SIG-M5 treated with dmso at 0.1 percent for 504 hours (cell line): ENCODE data around the gene MID1IP1.

ENCODE experiments used
- DNase-seq: peaks from one replicate; lab custom pipeline; 2025; ENCODE audit not compliant: unreplicated experiment; lab: John Stamatoyannopoulos, UW

Gene MID1IP1, protein sequence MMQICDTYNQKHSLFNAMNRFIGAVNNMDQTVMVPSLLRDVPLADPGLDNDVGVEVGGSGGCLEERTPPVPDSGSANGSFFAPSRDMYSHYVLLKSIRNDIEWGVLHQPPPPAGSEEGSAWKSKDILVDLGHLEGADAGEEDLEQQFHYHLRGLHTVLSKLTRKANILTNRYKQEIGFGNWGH

DNA sequence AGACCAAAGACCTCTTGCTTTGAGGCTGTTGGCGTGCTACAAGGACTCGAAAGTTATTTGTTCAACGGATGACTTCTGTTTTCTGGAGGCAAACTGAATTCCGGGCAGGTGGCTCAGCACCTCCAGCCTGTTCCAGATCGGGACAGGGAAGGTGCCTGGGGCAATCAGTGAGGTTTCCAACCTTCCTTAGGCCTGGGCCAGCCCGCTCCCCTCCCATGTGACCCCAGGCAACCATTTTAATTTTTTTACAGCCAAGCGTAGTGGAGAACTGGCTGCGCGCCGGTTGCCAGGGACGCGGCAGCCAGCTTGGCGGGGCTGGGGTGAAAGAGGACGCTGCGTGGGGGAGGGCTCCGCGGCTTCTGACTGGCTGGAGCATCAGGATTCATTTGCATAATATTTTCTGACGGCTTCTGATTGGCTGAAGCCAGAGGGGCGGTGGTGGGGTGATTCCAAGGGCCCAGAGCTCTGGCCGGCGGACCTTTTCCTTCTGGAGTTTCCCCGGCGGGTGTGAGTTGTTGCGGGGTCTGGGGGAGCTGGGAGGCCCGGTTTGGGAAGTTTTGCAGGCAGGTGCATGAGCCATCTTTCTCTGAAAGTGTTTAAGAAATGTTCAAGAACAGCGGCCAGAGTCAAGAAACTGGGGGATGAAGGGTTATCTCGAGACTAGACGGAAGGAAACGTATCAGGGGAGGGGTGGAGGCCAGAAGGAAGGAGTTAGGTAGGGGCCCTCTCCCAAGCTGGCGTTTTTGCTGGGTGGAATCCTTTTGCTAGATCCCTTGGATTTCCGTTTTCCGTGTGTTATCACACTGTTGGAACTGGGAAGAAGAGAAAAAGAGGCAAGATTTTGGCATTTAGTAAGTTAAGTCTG is at the start of gene MID1IP1:
Gene MID1IP1, plus strand, starts transcription at position 479 of the 865 bp plus-strand sequence. CDS start 3,488 bp downstream, outside the sequence.
- peak; percentile 90 for DNase-seq

DNA sequence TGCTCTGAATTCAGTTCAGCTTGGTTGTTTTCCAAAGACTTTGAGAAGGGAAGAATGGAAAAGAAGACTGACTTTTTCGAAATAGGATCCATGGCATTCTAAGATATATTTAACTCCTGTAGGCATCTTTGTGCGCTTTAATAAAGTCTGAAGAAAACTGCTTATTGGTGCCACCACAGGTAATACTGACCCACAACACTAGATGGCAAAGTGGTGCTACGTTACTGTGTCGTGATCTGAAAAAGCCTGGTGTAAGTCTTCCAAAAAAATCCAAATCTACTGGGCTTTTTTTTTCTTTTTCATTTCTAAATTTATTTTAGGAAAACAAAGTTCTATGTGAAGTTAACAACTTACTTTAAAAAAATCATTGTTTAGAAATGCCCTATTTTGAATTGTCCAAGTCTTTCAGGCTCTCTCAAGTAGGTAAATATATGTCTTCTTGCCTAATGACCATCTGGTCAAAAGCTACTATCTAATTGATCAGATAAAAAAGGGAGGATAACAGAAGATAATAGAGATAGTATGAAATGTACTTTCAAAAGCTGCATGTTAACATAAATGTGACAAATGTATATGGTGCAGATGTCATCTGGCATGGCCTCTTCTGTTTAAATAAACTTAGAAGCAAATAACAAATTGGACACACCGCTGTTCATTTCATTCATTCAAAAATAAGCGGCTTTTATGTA is 47.0 kb upstream of the MID1IP1 start:
- peak; percentile 28 for DNase-seq

DNA sequence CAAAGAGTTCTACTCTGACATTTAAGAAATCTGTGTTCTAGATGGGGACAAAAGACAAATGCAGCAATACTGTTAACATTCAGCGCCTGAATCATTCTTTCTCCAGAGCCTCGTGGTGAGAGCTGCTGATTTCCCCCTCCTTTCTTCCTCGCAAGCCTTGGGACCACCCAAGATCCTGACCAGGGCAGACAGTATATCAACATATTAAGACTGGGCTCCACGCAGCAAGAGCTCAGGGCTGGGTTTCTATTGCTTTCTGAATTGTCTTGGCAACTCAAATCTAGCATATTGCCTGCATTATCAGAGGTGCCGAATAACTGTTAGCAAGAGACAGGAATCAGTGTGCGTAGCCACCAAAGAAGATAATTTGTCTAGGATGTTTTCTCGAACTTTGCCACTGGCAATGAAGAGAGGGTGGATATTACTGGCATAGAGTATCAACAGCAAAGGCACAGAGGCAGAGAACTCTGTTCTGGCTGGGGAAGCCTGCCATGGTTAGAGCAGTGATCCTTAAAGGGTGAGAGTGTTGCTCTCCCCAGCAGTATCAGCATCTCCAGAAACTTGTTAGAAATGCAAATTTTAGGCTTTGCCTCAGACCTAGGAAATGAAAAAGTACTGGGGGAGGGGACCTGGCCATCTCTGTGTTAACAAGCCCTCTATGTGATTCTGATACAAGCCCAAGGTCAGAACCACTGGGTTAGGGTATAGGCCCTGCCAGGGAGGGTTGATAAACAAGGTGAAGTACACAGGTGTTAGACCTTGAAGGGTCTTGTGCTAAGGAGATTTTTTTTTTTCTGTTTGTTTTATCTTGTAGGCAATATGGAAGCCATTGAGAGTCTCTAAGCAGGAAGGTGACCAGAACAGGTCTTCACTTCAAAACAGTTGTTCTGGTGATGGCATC is 46.2 kb upstream of the MID1IP1 start:
- DNase-seq = no peak

DNA sequence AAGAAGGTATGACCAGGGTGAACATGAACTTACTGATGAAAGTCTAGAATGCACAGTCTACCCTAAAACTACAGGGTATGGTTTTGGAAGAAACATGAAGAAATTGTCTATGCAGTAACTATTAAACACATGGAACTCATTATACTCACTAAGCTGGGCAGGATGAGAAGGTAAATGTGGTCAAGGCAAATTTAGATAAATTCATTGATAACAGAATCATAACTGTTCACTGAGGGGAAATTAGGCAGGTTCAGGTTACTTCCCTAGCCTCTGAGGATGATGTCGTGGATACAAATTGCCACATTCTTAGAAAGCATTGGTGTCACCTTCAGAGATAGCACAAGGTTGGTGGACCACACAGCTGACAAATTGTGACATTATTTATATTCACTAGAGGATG is 40.4 kb upstream of the MID1IP1 start:
- DNase-seq = no peak

DNA sequence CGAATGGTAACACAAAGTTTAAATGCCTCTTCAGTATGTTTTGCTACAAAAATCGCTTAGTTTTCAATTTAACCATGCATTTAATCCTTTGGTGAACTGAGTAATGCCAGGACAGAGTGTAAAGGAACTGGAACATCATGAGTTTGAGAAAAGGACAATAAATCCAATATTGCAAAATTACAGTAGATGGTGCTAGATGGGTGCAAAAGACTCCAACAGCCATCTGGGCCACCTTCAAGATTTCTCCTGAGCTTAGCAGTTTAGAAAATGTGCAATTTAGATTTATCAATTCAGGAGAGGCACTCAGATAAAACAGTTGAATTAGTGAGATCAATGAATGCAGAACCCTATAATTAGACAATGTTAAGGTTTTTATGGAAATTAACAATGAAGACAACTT is 33.2 kb upstream of the MID1IP1 start:
- peak; percentile 28 for DNase-seq

DNA sequence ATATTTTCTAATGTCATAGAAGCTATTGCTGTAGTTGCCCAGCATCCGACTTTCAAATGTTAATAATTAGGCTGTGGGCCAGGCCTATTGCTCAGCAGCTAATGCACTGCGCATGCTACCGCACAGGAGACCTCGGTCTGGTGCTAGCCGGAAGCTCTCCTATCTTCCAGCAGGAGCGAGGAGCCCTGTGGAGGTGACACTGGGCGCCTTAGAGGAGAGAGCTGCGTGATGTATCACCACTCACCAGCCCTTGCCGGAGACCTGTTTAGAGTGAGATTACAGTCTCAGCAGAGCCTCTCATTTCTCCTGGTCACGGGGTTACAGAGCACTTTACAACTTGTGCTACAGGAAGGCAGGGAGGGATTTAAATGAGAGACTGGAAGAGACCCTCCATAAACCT is 31.1 kb upstream of the MID1IP1 start:
- DNase-seq = no peak

DNA sequence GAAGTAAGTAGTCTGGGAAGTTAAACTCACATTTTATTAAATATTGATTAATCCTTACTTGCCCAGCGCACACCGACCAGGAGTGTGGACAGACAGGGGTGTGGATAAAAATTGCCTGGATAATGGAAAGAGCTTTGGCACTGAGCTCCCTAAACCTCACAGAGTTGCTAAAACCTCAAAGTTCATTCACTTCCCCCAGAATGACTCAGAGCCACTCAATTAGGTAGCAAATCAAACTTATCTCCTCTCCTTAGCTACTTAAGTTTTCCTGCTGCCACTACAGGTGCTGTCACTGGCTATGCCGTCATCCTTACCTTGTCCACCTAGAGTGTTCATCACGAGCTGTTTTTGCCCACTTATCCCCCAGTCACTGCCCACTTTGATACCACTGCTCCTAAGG is 27.0 kb upstream of the MID1IP1 start:
- no peak for DNase-seq

DNA sequence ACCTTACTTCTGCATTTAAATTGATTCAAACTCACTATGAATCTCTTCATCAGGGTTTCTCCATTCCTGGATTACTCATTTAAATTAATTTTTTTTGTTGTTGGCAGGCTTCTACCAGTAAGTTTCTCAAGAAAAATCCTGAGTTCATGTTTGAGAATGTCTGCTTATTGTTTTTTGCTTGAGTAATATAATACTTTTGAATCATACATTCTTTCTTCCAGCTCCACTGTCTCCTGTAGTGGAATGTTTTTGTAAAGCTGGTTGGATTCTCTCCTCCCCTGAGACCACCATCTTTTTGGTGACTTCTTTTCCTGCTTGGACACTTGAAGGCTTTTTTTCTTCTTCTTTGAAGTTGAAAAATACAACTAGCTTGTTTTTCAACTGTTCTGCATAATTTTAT is 4.3 kb upstream of the MID1IP1 start:
- DNase-seq = no peak

DNA sequence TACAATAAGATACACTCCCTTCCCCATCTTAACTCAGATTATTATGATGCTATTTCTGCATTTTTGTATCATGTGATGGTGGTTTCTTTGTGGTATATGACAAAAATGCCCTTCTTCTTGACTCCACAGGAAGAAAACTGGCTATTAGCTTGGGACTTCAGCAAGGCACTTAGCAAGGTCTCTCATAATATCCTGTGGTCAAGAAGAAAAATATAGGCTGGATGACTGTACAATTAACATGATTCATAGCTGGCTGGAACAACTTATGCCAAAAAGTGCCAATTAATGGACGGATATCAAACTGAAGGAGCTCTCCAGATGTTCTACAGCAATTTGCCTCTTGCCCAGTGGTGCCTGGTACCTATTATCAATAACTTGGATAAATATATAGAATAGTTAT is 2.3 kb upstream of the MID1IP1 start:
- no peak for DNase-seq

DNA sequence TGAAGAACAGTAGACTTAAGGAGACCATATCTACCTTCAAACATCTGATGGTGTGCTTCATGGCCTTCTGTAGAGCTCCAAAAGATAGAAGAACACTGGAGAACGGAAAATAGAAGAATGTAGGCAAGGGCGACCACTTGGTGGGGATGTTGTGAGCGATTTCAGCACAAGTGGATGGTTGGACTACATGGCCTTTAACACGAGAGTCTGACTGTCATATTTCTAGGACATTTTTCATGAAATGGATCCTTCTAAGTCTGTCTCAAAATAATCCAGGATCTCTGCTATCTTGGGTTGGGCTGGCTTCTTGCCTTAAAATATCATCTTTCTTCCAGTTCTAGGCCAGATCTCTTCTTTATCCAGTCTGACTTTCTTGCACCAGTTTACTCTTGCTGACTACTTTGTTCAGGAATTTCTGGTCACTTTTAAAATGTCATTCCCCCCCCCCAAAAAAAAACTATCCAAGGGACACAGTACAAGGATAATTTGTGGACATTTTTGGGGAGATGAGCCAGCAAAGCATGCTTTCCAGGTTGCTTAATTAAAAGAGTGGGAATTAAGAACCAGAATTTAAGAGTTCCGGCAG is 1.2 kb upstream of the MID1IP1 start:
- peak; percentile 22 for DNase-seq

DNA sequence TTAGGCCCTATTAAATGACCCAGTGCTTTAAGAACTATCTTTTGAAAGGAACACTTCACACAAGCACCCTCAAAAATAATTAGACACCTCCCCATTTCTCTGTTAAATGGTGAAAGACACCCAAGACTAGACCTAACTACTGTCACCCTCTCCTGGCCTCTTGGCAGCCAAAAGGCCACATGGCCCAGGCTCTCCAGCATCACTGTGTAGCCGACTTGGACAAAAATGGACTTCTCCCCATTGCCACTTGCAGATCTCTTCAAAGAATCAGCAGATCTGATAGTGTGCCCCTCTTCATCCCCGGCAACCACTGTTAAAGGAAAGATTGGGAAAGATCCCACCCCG is 2.0 kb downstream of the MID1IP1 start:
- no peak for DNase-seq

DNA sequence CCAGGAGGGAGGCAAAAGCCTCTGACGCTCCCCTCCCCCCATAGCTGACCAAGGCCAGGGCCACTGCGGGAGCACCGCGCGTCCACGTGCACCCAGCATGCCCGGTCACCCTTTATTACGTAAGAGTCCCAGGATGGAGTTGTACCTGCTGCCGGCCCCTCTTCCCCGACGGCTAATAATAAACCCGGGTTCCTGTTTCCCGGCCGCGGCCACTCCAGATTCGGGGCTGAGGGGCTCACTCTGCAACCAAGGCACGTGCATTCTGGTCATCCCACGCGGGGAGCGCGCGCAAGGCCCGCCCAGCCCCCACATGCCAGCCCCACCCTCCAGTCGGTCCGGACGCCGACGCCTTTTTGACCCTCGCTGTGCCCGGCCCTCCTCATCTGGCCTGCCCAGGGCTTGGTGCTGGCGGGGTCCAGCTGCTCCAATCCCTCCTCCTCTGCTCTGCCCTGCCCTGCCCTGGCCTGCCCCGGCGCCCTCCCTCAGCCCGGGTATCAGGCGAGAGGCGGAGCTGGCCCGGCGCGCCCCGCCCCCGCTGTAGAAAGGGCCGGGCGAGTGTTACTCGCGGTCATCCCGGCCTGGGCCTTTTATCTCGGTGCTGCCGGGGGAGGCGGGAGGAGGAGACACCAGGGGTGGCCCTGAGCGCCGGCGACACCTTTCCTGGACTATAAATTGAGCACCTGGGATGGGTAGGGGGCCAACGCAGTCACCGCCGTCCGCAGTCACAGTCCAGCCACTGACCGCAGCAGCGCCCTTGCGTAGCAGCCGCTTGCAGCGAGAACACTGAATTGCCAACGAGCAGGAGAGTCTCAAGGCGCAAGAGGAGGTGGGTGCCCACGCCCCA is 2.6 kb downstream of the MID1IP1 start:
- DNase-seq = peak; percentile 80

DNA sequence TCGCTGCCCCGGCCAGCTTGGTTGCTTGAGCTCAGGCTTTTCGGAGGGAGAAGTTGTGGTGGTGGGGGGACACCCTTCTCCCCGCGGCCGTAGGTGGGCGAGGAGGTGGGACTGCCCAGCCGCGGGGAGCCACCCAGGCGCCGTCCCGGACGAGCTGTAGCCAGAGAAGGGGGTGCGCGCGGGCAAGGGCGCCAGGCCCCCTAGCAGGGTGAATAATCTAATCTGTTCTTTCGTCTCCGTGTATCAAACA is 3.1 kb downstream of the MID1IP1 start:
- no peak for DNase-seq

DNA sequence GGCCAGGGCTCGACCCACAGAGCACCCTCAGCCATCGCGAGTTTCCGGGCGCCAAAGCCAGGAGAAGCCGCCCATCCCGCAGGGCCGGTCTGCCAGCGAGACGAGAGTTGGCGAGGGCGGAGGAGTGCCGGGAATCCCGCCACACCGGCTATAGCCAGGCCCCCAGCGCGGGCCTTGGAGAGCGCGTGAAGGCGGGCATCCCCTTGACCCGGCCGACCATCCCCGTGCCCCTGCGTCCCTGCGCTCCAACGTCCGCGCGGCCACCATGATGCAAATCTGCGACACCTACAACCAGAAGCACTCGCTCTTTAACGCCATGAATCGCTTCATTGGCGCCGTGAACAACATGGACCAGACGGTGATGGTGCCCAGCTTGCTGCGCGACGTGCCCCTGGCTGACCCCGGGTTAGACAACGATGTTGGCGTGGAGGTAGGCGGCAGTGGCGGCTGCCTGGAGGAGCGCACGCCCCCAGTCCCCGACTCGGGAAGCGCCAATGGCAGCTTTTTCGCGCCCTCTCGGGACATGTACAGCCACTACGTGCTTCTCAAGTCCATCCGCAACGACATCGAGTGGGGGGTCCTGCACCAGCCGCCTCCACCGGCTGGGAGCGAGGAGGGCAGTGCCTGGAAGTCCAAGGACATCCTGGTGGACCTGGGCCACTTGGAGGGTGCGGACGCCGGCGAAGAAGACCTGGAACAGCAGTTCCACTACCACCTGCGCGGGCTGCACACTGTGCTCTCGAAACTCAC is 3.6 kb downstream of the MID1IP1 start:
- no peak for DNase-seq

DNA sequence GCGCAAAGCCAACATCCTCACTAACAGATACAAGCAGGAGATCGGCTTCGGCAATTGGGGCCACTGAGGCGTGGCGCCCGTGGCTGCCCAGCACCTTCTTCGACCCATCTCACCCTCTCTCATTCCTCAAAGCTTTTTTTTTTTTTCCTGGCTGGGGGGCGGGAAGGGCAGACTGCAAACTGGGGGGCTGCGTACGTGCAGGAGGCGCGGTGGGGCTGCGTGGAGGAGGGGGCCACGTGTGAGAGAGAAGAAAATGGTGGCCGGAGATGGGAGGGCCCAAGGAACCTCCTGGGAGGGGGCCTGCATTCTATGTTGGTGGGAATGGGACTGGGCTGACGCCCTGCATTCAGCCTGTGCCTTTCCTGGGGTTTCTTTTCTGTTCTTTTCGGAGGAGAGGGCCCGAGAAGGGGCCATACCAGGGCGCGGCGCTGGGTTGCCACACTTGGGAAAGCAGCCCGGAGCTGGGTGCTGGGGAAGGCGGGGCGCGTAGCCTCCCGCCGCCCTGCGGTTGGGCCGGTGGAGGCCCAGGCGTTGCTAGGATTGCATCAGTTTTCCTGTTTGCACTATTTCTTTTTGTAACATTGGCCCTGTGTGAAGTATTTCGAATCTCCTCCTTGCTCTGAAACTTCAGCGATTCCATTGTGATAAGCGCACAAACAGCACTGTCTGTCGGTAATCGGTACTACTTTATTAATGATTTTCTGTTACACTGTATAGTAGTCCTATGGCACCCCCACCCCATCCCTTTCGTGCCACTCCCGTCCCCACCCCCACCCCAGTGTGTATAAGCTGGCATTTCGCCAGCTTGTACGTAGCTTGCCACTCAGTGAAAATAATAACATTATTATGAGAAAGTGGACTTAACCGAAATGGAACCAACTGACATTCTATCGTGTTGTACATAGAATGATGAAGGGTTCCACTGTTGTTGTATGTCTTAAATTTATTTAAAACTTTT is 4.5 kb downstream of the MID1IP1 start:
- peak; percentile 82 for DNase-seq

DNA sequence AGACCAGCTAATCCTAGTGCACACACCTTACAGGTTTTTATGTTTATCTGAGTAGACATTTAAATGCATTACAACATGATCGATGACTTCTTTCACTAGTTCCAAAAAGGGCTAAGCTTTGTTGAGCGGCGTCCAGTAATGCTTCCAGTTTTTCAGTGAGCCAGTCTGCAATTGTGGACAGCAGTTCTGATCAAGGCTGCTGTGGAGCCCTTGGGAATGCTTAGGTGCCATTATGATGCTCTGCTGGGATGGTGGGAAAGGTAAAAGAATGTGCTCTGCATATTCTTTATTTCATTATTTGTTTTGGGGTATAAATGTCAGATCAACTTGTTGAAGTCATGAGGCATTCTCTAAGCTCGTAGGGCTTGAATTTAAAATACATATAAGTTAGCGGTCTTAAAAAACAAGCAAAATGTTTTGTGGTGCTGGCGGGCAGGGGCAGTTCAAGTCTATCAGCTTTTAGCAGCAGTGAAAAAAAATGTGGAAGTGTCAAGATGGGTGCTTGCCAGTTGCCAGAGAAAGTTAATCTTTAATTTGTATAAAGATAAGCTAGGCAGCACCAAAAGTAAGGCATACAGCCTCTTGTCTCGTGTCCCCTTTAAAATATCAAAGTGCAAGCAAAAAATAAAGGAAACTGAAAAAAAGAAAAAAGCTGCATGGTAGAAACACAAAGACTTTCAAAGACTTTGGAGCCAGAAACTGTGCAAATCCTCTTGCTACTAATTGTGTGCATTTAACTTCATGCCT is 5.8 kb downstream of the MID1IP1 start:
- peak; percentile 20 for DNase-seq

DNA sequence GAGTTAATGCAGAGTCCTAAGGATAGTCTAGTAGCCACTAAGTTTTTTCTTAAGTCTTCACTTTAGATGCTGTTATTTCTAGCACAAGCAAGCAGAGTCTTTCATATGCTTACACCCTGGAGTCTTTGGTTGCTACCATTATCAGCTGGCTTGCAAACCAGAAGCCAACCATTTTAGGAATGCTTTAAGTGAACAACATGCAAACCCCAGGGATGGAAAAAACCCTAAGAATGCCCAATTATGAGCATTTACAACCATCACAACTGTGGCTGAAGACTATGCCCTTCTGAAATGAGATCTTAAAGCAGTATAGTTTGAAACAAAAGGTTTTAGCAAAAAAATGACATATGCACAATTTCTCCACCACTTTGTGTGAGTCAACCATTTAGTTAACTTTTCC is 6.6 kb downstream of the MID1IP1 start:
- no peak for DNase-seq
